ENCODE measurements around the gene CTIF. TPM values are rescaled to one million over a fixed set of nuclear protein-coding genes. Genes with fewer than 3 reads are reported as not detected.

CTIF gene
- polyA plus RNA-seq, 3 donors: 11.7 to 74.2 (median 39.8) TPM

- H3K27ac ChIP-seq (ENCODE audit: low read depth, low read length): no peak overlapping the region
- 69 to 79% (median 78%) methylated on average over 6 of the region's 6 CpGs for WGBS, 3 donors
Observed at GRCh38 chr18:48546396-48546795, 7.6 kb downstream of the CTIF start.

DNA sequence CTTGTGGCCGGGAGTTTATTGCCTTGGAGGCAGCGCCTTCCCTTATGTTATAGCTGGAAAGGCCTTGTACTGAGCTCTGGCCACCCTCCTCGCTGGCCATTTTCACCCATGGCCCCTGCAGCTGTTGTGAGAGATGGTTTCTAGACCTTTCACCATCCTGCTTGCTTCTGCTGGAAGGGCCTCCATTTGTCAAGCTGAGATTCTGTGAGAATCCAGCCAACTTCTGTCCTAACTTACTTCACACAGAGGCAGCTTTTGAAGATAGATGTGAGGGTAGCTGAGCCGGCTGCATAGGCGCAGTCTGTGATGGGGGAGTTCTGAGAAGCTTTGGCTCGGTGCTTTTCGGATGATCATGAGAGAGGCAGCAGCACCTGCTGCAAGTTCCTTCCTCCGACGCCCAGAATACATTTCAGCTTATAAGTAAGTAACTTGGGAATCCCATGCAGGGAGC is 8.7 kb downstream of the CTIF start:
- no peak overlapping the region for H3K27ac ChIP-seq (ENCODE audit: low read depth, low read length)
- 80 to 91% (median 83%) methylated on average over 9 of the region's 9 CpGs for WGBS, 3 donors

GRCh38 chr18:48548011-48548771 is 9.4 kb downstream of the CTIF start:
- H3K27ac ChIP-seq (ENCODE audit: low read depth, low read length): no peak overlapping the region
- WGBS, 3 donors: 56 to 72% (median 65%) methylated on average over 8 of the region's 8 CpGs

DNA sequence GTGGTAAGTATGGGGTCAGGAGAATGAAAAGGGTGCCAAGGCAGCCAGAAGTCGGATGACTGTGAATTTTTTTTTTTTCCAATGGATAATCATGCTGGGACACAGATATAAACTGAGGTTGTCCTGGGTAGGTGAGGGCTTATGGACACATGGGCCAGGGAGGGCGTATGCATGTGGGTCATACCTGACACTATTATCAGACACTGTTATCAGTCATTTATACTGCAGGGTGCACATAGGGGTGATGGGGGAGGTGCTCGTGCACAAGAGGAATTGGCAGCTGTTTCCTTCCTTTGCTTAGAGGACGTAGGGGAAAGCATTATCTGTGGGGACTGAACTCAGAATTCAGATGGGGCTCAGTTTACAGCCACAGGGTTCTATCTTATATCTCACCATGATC is 10.1 kb downstream of the CTIF start:
- 59 to 61% (median 61%) methylated on average over 4 of the region's 4 CpGs for WGBS, 3 donors
- H3K27ac ChIP-seq (ENCODE audit: low read depth, low read length): no peak overlapping the region

- 86 to 92% (median 91%) methylated on average over 2 of the region's 2 CpGs for WGBS, 3 donors
- no peak overlapping the region for H3K27ac ChIP-seq (ENCODE audit: low read depth, low read length)
Observed at GRCh38 chr18:48550101-48550729, 11.4 kb downstream of the CTIF start.

DNA sequence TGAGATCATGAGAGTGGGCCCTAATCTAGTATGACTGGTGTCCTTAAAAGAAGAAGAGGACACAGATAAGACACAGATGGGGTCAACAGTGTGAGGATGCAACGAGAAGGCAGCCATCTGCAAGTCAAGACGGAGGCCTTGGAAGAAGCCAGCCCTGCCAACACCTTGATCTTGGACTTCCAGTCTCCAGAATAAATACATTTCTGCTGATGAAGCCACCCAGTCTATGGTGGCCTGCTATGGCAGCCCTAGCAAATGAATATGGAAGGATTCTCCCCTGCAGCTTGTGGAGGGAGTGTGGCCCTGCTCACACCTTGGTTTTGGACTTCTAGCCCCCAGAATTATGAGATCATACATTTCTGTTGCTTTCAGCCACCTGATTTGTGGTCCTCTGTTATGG is 12.3 kb downstream of the CTIF start:
- no peak overlapping the region for H3K27ac ChIP-seq (ENCODE audit: low read depth, low read length)
- WGBS, 3 donors: 90 to 95% (median 92%) methylated on average over 2 of the region's 2 CpGs

GRCh38 chr18:48552130-48552529 is 13.3 kb downstream of the CTIF start:
- H3K27ac ChIP-seq (ENCODE audit: low read depth, low read length): no peak overlapping the region

GRCh38 chr18:48553236-48553635 is 14.4 kb downstream of the CTIF start:
- WGBS, 3 donors: 86 to 89% (median 87%) methylated on average over 13 of the region's 13 CpGs
- no peak overlapping the region for H3K27ac ChIP-seq (ENCODE audit: low read depth, low read length)

More at GRCh38 chr18:48552130-48552529, 13.3 kb downstream of the CTIF start:
- WGBS, 3 donors: 86 to 94% (median 87%) methylated on average over 3 of the region's 3 CpGs

GRCh38 chr18:48554610-48555400 is 16.0 kb downstream of the CTIF start:
- no peak overlapping the region for H3K27ac ChIP-seq (ENCODE audit: low read depth, low read length)
- WGBS, 3 donors: 90 to 92% (median 91%) methylated on average over 7 of the region's 7 CpGs

DNA sequence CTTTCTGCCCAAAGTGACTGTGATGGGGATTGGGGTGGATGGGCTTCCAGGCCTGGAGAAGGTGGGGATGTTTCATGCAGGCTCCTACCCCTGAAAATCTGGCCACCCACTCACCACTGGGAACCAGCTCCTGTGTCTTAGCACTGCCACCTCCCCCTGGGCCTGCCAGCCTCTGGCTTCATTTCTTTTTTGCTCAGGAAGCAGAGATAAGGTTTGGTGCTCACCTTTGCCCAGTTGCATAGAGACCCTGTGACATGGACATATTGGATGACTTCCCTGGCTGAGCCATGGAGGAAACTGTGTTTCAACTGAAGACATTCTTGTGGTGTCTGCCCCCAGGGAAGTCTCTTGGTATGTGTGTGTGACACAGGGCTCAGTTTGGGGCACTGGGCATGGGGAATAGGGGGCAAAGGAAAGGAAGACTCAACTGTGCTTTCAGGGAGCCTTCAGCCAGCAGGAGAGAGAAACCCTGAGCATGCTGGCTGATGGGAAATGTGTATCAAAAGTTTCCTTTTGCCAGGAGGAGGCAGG is 16.7 kb downstream of the CTIF start:
- H3K27ac ChIP-seq (ENCODE audit: low read depth, low read length): no peak overlapping the region

- no peak overlapping the region for H3K27ac ChIP-seq (ENCODE audit: low read depth, low read length)
- WGBS, 3 donors: 92 to 100% (median 97%) methylated on average over 2 of the region's 2 CpGs
Observed at GRCh38 chr18:48557640-48558174, 18.9 kb downstream of the CTIF start.

DNA sequence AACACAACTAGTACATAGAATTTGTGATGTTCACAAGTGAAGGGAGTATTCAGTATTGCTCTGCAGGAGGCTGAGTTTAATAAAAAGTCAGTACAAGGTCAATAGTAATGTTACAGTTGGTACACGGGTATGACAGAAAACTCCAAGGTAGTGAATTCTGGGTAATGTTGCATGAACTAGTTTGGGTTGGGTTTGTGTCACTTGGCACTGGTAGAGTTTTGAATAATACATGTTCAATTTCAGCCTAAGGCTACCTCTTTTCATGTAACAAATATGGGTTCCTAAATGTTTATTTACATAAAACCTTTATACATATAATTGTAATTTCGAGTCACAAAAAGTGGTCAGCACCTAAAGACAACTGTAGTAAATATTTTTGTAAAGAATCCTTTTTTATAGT is 19.4 kb downstream of the CTIF start:
- H3K27ac ChIP-seq (ENCODE audit: low read depth, low read length): no peak overlapping the region
- WGBS, 3 donors: 71 to 84% (median 75%) methylated on average over 2 of the region's 2 CpGs

- H3K27ac ChIP-seq (ENCODE audit: low read depth, low read length): no peak overlapping the region
- 87 to 97% (median 93%) methylated on average over 7 of the region's 7 CpGs for WGBS, 3 donors
Observed at GRCh38 chr18:48560491-48560890, 21.7 kb downstream of the CTIF start.

- no peak overlapping the region for H3K27ac ChIP-seq (ENCODE audit: low read depth, low read length)
Observed at GRCh38 chr18:48562075-48562474, 23.2 kb downstream of the CTIF start.

- 91 to 98% (median 92%) methylated on average over 2 of the region's 2 CpGs for WGBS, 3 donors
- no peak overlapping the region for H3K27ac ChIP-seq (ENCODE audit: low read depth, low read length)
Observed at GRCh38 chr18:48563027-48563426, 24.2 kb downstream of the CTIF start.

GRCh38 chr18:48564139-48564538 is 25.3 kb downstream of the CTIF start:
- H3K27ac ChIP-seq (ENCODE audit: low read depth, low read length): no peak overlapping the region
- WGBS, 3 donors: 73 to 91% (median 86%) methylated on average over 8 of the region's 8 CpGs

- H3K27ac ChIP-seq (ENCODE audit: low read depth, low read length): no peak overlapping the region
- WGBS, 3 donors: 63 to 83% (median 64%) methylated on average over 10 of the region's 10 CpGs
Observed at GRCh38 chr18:48565105-48565504, 26.3 kb downstream of the CTIF start.

DNA sequence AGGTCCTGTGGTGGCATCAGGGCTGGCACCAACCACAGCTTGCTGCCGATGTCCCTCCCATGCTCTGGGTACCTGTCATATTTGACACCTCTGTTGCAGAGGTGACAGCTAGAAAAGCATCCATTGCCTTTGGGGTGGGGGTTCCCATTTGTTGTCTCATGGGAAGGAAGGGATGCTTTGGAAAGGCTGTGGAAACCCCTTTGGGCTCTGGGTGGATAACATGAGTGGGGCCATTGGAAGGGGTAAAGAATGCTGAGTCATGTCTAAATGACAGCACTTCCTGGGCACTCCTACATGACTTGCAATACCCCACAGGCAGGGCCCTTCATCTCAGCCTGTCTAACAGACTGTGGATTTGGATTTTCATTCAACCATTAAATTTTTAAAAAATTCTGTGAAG is 27.8 kb downstream of the CTIF start:
- no peak overlapping the region for H3K27ac ChIP-seq (ENCODE audit: low read depth, low read length)
- 90 to 95% (median 90%) methylated on average over 1 of the region's 1 CpG for WGBS, 3 donors

DNA sequence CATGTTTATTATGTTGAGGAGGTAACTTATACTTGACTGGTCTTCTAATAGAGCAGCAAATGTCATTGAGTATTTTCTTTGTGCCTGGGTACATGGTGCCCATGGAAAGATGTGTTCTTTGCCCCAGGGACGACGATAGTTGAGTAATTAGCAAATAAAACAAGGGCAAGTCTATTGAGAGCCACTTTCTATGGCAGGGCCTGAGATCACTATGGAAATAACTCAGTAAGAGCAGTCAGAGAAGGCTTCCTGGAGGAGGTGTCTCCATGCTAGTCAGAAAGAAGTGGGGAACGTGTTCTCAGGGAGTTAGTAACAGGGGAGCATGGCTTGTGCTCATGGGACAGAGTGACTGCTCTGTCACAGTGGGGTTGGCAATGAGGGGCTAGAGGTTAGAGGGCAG is 28.6 kb downstream of the CTIF start:
- H3K27ac ChIP-seq (ENCODE audit: low read depth, low read length): no peak overlapping the region
- WGBS, 3 donors: 86 to 91% (median 88%) methylated on average over 3 of the region's 3 CpGs

Measured in adipose tissue (tissue), 3 donors.